Lung (tissue), 12 donors: ENCODE results near the gene DARS1. TPM values are rescaled to one million over a fixed set of nuclear protein-coding genes. Genes with fewer than 3 reads are reported as not detected.
A peak's percentile ranks its signal among the peaks of the same experiment; 100 is the strongest.

Experiments
- ATAC-seq: fragments of 200-7000 bp; cut with Tn5 transposase; one replicate; pipeline ENCODE4 v1.9.1; 2020; ENCODE audit warnings: moderate number of reproducible peaks; ENCODE audit not compliant: insufficient read depth, low FRiP score
- DNase-seq, 3 donors: peaks; one replicate each; pipeline ENCODE4 v3.0.0-alpha.2; 2013 to 2017
- H3K27ac ChIP-seq, 2 donors: one replicate each; pipeline ENCODE4 v1.5.1; 2013; ENCODE audit warnings: mild to moderate bottlenecking in 2 of 2, moderate library complexity in 2 of 2, control low read depth in 1 of 2, inconsistent platforms in 1 of 2, low read depth in 1 of 2, low read length in 1 of 2
- H3K27me3 ChIP-seq, 3 donors: one replicate each; pipeline ENCODE4 v1.5.1; 2013; ENCODE audit warnings: low read length in 2 of 3; ENCODE audit not compliant: control insufficient read depth in 3 of 3, insufficient read depth in 3 of 3
- H3K36me3 ChIP-seq, 4 donors: one replicate each; pipeline ENCODE4 v1.5.1; 2013; ENCODE audit warnings: low read length in 4 of 4, mild to moderate bottlenecking in 1 of 4, moderate library complexity in 1 of 4; ENCODE audit not compliant: control insufficient read depth in 4 of 4, insufficient read depth in 4 of 4
- H3K4me1 ChIP-seq, 5 donors: one replicate each; pipeline ENCODE4 v1.5.1; 2013; ENCODE audit warnings: low read length in 5 of 5, mild to moderate bottlenecking in 2 of 5, moderate library complexity in 1 of 5; ENCODE audit not compliant: control insufficient read depth in 5 of 5, insufficient read depth in 5 of 5
- H3K4me3 ChIP-seq: one replicate; pipeline ENCODE4 v1.5.1; 2013; ENCODE audit warnings: mild to moderate bottlenecking, control low read depth, moderate library complexity
- H3K9ac ChIP-seq, 2 donors: one replicate each; pipeline ENCODE4 v1.5.1; 2013; ENCODE audit warnings: low read length in 2 of 2, control low read depth in 1 of 2; ENCODE audit not compliant: insufficient read depth in 1 of 2
- H3K9me3 ChIP-seq, 4 donors: one replicate each; pipeline ENCODE4 v1.5.1; 2013; ENCODE audit warnings: low read length in 3 of 4, mild to moderate bottlenecking in 1 of 4, moderate library complexity in 1 of 4; ENCODE audit not compliant: control insufficient read depth in 4 of 4, insufficient read depth in 3 of 4
- WGBS, 2 donors: extraction: QIAGEN DNeasy Blood & Tissue Kit; methylation state at CpG; one replicate each; pipeline ENCODE4 v1.1.7; 2013; 5-methylcytosine and 5-hydroxymethylcytosine counted together
- polyA plus RNA-seq, 2 donors: library from polyadenylated mRNA; stranded (reverse); fragments of 200-250 nt; gene quantifications; one replicate each; pipeline ENCODE4 v1.2.1, GENCODE V29; 2013
- total RNA-seq, 2 donors: library from RNA; depleted of rRNA in 1 of 2; stranded (reverse); fragments of >200 nt in 1 of 2; gene quantifications; one replicate each; pipeline ENCODE4 v1.2.1, GENCODE V29; 2014 to 2021
- TF ChIP-seq, protein P1 (sequence below): IDR thresholded peaks from 2 replicates; pipeline ENCODE4 v1.5.1; 2012; ENCODE audit warnings: mild to moderate bottlenecking; ENCODE audit errors: control extremely low read depth, extremely low read depth
- donor health status: control.
- donor health status: control.
- donor health status: Bipolar disorder and iron deficiency.
- donor health status: healthy.
- donor health status: DM: yes; HTN: yes; CAD: no.

DARS1 gene
- total and polyA plus RNA-seq, 4 donors: 47.2 to 77.9 (median 58.7) TPM

DNA sequence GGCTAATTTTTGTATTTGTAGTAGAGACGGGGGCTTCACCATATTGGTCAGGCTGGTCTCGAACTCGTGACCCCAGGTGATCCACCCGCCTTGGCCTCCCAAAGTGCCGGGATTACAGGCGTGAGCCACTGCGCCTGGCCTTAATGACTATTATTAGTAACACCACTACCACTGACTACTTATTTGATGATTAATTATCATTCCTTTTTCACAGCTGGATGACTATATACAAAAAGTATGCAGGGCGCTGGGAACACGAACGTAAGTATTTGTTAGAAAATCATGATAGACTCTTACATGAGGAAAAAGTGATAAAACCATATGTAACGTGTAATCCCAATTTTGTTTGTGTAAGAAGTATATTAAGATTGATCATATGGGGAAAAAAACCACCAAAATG lies 21.6 kb downstream of the DARS1 start:
- Histone ChIP-seq H3K4me1 (peaks cover 0 to 43% (median 2%) of the 10 kb centered on the region in 5 donors), H3K4me3 (no peak overlapping the region), H3K27me3 (no peaks in the 10 kb centered on the region), H3K9me3 (no peaks in the 10 kb centered on the region), H3K36me3 (peaks cover 0 to 3% (median 1%) of the 10 kb centered on the region in 4 donors), H3K27ac (no peak overlapping the region), H3K9ac (no peak overlapping the region)
- TF ChIP-seq, protein P1, sequence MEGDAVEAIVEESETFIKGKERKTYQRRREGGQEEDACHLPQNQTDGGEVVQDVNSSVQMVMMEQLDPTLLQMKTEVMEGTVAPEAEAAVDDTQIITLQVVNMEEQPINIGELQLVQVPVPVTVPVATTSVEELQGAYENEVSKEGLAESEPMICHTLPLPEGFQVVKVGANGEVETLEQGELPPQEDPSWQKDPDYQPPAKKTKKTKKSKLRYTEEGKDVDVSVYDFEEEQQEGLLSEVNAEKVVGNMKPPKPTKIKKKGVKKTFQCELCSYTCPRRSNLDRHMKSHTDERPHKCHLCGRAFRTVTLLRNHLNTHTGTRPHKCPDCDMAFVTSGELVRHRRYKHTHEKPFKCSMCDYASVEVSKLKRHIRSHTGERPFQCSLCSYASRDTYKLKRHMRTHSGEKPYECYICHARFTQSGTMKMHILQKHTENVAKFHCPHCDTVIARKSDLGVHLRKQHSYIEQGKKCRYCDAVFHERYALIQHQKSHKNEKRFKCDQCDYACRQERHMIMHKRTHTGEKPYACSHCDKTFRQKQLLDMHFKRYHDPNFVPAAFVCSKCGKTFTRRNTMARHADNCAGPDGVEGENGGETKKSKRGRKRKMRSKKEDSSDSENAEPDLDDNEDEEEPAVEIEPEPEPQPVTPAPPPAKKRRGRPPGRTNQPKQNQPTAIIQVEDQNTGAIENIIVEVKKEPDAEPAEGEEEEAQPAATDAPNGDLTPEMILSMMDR: no peak
- WGBS, 2 donors: 93 to 98% methylated on average over 11 of the region's 11 CpGs
- DNase-seq: no peak
- ATAC-seq: no peak

DNA sequence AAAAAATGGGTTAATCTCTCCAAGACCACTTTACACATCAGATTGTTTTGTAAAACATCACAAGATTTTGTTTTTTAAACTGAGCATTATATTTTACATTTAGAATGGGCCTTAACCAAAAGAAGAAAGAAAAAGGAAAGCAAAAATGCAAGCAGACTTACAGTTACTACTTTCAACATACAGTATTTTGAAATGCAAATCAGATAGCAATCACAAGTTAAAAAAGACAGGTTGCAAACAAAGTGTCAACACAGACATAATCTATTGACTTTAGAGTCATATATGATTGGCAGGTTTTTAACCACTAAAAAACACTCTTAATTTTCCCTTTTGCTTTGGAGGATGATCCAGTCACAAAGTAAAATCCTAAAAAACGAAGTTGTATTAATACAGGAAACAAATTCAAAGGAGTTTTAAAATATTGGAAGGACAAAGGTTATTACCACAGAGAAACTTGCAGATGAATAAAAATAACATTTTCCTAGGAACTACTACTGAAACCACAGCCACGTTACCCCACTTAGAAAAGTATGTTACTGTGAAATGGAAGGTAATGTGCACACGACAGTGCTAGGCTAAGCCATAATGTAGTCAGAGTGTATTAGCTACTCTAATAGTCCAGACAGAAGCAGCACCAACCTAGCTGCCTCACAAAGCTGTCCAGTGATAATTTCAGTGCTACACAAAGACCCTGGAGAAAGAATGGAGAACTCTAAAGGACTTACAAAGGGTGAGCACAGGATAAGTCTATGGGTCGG lies 22.9 kb downstream of the DARS1 start:
- Histone ChIP-seq H3K27ac (no peak overlapping the region), H3K4me3 (no peak overlapping the region), H3K9ac (peak overlapping the region in 1 of 2 donors; percentile 17), H3K9me3 (no peaks in the 10 kb centered on the region), H3K27me3 (no peaks in the 10 kb centered on the region), H3K36me3 (peaks cover 0 to 2% (median under 1%) of the 10 kb centered on the region in 4 donors), H3K4me1 (peaks cover 0 to 43% (median 4%) of the 10 kb centered on the region in 5 donors)
- TF ChIP-seq, protein P1: no peak
- DNase-seq (no peak), ATAC-seq (no peak)
- WGBS, 2 donors: 44 to 61% methylated on average over 4 of the region's 4 CpGs

DNA sequence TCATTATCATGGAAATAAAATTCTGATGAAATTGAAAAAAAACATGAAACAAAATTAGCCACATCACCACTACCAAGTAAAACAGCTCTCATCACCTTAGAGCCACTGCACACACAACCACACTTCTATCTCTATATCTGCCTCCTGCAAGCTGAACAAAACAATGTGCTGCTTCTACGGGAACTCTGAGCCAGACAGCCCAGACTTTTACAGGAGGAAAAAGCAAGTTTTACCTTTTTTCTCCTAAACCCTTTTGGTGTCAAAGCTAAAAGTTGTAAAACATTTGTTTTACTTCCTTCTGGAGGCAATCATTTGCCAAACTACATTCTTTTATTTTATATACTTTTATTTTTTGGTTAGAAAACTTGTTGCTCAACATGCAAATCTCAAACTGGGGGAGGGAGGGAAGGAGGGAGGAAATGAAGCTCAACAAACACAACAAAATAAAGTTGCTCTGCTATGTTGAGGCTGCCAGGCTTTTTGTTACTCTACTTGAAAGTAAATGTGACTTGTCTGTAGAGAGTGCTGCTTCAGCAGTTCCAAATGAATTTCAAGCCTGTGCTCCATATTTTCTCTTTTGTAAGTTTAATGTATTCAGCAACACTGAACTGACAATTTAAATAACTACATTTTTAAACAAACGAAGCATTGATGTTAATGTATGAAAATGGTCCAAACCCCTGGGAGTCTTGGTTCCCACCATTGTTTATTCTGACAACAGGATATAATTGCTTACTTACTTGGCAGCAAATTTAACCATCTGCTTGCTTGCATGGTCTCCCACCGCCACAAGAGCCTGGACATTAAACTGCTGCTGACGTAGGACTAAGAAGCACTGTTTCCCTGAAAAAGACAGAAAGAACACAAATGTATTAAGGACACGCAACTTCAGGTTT lies 24.5 kb downstream of the DARS1 start:
- Histone ChIP-seq H3K4me1 (peaks cover 0 to 40% (median 4%) of the 10 kb centered on the region in 5 donors), H3K9ac (peak overlapping the region in 1 of 2 donors; percentile 85), H3K27me3 (no peaks in the 10 kb centered on the region), H3K36me3 (peaks cover 0 to 3% (median 2%) of the 10 kb centered on the region in 4 donors), H3K9me3 (no peaks in the 10 kb centered on the region), H3K4me3 (no peak overlapping the region), H3K27ac (peak overlapping the region; percentile 7 to 47)
- WGBS, 2 donors: 54 to 75% methylated on average over 5 of the region's 5 CpGs
- ATAC-seq: no peak
- TF ChIP-seq, protein P1: no peak
- peak; percentile 75 to 97 (median 96) for DNase-seq
